Ramos (cell line): ENCODE data around the gene ABCG1.

ENCODE experiments used
- in situ Hi-C: fragments of 300-500 bp; cut with MboI; formaldehyde crosslinking; loops from one replicate; pipeline ENCODE4 v1.14.3; 2022; ENCODE audit warnings: low sequenced_read_pairs; ENCODE audit not compliant: unreplicated experiment

ABCG1 gene

DNA sequence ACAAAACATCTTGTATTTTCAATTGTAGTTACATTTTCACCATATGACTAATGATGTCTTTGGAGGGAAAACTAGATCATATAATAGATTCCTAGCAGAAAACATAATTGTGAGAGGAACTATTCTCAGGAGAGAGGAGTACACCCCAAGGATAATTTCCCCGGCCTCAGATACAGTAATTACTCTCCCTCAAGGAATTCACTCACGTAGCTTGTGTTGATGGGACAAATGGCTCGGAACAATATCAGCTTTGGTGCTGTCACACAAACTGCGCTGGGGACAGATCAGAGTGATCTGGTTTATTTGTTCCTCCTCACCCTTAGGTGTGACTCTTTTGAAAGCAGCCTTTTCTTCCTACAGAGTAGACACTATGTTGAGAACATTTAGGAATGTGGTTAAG lies 11.2 kb downstream of the ABCG1 start:
- in situ Hi-C loops: no loop called here

DNA sequence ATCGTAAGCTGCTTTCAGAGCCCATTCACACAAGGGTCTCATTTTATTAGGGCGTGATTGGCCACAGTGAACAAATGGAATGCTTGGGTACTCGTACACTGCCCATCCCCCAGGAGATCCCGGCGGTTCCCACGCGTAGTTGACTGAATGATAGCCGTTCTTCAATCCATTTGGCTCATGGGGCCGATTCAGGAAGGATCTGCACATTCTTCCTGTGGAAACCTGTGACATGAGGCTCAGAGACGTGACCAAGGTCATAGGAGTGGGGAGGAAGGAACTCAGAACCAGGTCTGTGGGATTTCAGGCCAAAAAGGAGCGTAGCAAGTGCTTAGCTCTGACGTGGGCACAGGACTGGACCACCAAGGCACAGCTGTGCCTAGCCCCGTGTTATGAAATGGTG lies 11.7 kb downstream of the ABCG1 start:
- in situ Hi-C loops: no loop called here

DNA sequence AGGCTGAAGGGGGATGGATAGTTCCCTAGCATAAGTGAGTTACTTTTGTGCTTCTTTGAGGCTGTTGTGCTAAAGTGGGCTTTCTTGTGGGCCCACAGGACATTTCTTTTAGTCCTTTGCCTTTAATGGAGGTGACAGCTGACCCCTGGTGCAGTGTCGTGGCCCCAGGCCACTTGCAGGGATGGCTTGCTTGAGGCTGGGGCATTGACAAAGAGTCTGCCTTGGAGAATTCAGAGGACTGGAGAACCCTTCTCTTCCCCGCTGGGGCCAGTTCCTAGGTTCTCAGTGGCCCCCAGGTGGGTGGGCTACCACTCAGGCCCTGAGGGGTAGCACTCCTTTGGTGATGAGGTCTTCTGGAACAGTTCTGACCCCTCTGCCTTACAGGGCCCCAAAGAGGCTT lies 12.8 kb downstream of the ABCG1 start:
- in situ Hi-C loops: no loop called here

DNA sequence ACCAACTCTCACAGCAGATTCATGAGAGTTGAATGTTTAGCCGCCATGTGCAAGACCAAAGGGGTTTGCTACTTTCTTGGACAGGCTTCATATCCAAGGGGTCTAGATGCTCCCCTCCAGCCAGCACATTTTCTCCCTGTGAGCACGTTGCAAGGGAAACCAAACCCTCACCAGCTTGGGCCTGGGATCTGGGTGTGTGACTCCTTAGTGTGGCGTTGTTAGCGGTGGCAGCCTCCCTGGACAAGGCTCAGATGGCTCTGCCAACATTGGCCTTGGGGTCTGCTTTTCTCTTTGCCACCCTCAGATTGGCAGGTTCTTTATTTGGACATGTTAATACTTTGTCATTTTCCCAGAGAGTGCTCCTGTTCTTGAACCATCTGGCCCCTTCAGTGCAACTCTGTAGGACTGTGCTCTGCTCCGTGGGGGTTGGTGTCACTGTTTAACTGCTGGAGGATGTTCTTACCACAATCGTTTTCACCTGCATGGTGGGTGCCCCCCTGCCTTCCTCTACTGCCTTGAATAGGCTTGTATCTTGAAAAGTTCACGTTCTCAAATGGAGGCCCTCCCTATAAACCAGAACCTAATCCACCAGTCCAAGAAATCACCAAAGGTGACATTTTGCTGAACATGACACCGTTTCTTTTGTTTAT lies 13.4 kb downstream of the ABCG1 start:
- in situ Hi-C loops: no loop called here

DNA sequence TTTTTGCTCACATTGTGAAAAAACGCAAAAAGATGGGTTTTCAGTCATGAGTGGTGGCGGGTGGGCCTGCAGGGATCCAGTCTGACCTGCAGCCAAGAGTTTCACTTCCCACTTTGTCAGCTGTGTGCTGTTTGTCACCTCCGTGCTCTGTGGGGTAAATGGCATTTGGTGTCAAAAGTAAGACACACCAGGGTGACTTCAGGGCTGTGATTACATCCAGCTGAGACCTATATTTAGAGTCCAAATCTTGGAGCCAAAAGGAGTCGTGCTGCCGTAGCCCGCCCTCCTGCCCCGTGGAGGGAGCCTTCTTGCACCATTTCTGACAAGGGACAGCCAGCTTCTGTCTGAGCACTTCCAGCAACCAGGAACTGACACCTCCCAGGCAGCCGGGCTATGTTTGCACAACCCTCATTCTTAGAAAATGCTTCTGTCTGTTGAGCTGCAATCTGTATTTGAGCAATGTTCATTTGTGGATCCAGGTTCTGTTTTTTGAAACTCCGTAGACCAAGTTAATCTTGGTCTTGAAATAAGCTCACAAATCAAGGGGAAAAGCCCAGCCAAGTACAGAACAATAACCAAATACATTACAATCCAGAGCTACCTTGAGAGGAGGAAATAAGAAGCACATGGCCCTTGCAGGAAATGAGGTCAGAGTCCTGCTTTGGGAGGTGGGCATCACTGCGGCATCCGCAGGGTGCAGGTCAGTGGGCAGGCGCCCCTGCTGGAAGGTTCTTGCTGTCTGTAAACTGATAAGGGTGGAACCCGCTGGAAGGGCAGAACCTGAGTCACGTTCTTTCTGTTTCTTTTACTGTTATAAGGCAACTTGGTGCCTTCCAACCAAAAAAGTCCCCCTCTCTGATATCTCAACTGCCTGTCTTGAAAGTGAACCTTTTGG lies 14.4 kb downstream of the ABCG1 start:
- in situ Hi-C loops: no loop called here

DNA sequence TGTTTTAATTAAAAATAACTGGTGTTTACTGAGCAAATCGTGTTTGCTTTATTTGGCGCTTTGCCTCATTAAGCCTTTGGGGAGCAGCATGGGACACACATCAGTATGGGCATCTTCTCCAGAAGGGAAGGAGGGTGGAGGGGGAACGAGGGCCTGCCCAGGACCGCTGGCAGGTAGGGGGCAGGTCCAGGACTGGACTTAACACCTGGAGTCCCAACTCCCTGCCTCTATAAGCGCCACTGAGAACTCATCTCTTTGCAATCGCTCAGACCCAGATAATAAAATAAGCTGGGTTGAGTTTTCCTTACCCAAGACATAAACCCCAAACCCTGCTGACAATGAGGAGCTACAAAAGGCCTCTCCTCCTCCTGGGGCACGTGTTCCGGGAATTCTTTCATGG lies 15.1 kb downstream of the ABCG1 start:
- in situ Hi-C loops: no loop called here

DNA sequence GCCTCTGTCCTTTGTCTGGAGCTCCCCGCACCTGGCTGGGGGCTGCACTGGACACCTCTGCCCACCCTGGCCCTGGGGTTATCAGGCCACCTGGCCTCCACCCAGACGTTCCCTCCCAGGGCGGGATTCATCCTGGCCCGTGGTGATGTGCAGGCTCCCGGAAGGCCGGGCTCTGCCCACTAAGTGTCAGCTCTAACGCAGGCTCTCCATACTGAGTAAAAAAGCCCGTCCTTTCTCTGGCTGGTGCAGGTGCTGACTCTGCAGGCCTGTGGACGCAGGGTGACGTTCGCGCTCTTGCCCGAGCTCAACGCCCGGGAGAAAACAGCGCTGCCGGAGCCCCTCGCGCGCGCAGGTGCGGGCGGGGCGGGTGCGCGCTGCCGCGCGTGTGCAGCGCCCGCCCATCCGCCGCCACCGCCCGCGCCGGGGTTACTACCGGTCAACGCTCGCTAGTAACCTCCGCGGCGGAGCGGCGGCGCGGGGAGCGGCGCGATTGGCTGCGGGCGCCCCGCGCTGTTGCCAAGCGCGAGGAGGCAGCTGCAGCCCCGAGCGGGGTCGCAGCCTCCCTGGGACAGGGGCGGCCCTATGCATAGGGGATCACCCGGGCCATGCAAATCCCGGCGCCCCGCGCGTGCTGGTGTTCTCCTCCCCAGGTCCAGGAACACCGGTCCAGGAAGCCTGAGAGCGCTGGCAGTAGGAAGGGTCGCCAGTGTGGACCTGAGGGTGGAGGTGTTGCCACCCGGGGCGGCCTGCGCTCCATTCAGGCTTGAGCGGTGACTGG lies 15.7 kb downstream of the ABCG1 start:
- in situ Hi-C loops: no loop called here

DNA sequence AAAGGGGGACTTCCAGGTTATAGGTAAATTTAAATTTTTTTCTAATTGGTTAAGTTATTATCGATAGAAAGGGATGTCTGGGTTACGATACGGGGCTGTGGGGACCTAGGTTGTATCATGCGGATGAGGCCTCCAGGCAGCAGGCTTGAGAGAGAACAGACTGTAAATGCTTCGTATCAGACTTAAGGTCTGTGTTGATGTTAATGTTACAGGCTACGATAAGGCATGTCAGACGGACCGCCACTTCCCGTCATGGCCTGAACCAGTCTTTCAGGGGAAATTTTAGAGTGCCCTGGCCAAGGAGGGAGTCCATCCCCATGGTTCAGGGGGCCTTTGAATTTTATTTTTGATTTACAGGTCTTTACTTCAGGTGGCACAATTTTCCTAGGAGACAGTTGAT lies 16.7 kb downstream of the ABCG1 start:
- in situ Hi-C loops: no loop called here

DNA sequence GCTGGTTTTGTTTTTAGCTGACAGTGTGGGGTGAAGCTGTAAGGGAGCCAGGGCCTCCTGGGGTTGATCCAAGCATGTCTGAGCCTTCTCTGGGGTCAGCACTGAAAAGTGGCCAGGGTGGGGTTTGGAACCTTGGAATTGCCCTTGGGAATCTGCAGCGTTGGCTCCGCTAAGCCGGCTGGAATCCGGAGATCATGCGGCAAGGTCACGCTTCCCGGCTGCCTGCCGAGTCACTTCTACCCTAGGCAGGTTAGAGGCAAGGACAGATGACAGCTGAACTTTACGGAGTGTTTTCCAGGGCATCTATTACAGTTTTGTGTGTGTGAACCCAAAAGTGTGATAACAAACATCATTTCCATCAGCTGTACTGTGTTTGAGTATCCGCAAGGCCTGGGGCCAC lies 17.1 kb downstream of the ABCG1 start:
- in situ Hi-C loops: no loop called here

DNA sequence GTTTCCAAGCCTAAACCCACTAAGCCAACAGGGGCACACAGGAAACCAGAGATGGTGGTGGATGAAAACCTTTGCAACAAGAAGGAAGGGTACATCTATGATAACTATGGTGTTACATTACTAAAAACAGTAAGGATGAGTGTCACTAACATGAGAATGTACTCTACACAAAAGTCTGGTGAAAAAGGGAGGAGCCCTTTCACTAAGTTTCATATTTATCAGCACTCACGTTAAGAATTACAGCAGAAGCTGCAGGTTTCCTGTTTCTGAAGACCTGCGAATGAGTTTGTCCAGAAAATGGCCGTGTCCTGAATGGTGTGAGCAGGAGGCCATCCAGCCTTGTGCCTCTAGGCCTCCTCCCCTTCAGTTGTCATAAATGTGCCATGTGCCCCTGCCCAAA lies 17.8 kb downstream of the ABCG1 start:
- in situ Hi-C loops: no loop called here

DNA sequence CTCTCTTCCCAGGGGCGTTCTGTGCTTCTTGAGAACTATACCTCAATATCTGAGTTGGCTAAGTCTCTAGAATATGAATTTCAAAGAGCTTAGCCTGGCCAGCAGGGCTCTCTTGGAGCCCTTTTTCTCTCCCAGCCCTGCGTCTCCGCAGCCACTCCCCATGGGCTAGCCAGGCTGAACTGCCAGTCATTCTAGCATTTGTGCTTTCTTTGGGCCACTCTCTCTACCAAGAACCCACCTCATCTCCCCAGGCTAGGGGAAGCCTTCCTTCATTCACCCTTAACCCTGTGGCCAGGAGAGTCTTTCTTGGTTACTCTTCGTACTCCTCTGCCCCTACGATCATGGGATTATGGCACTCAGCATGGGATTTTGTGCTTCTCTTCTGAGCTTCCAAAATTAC lies 18.2 kb downstream of the ABCG1 start:
- in situ Hi-C loops: no loop called here

DNA sequence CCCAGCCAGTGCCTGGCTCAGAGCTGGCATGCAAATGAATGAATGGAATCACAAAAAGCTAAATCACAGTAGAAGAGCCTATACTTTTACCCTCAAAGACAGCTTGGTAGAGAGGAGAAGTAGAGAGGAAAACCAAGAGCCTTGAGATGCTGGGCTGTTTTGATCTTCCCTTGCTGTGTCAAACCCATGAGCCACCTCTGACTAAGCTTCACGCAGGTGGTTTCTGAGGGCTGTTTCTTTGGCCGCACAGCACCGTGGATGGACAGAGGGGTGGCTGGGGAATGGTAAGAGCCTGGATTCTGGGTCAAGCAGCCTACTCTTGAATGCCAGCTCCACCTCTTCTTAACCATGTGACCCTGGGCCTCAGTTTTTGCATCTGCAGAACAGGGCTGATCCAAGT lies 18.6 kb downstream of the ABCG1 start:
- in situ Hi-C loops: no loop called here

DNA sequence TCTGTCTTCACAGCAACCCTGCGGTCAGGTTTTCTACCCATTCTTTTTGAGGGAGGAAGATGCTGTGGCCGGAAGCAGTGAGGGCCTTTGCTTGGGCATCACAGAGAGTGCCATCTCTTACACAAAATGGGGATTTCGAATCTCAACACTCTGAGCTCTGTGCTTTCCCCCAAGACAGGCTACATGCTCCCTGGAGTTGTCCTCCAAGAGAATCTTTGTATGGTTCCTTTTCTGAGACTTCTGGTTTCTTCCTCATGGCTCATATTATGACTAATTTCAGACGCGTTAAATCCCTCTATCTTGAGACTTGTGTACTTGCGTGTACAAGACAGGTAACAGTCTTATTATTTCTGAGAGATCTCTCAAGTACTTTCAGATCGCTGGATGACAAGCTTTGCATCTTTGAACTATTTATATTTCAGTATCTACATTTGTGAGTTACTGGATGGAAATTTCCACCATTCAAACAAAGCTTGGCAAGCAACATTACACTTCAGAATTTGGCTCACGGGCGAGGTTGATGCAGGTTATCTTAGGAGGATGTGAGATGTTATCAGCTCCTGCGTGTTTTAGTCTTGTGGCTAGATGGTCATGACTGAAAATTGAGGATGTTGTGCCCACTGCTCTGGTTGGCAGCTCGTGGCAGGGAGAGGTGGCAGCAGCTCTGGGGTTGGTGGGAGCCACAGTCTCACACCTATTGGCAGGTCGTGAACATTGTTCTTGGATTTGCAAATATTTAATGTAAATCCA lies 19.4 kb downstream of the ABCG1 start:
- in situ Hi-C loops: no loop called here

DNA sequence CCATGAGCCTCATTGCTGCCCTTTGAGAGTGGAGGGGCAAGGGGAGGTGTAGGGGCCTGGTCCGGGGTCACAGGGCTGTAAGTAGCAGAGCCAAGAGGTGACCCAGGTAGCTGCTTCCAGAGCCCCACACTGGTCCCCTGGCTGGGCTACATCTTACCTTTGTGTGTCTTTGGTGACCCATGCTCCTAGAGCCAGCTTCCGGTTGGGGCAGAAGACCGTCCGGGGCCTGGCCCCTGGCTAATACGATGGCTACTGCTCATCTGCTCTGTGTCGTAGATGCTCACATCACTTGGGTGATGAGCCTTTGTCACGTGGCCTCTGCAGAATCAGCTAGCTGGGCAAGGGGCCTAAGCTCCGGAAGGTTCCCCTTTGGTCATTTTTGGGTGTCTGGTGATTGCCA lies 20.6 kb downstream of the ABCG1 start:
- in situ Hi-C loops: no loop called here

DNA sequence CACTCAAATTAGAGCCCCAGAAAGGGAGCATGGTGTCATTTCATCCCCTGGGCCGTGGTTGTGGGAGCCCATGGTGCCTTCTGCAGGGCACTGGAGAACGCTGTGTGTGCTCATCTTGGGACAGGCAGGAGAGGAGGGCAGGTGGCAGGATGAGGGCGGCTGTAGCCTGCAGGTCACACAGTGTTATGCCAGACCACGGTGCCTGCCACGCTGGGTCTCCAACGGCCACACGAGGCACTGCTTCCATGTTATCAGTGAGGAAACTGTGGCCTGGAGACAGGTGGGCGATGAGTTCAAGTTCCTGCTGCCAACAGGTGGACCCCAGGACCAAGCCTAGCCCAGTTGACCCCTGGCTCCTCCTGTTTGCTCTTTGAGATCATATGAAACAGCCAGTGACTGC lies 21.0 kb downstream of the ABCG1 start:
- in situ Hi-C loops: no loop called here

DNA sequence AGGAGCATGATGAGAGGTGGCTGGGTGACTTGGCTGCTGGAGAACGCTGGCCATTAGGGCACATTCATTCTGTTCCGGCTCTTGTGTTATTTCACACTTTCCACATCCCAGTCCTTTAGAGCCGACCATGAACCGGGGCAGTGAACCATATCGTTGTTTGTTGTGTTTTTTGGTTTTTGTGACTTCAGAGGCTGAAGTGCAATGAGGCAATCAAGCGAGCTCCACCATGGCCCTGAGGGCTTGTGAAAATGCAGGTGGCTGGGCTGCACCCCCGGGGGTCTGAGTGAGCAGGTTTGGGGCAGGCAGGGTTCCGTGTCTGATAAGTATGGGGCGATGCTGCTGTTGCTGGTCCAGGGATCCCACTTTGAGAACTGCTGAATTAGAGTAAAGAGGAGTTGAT lies 23.7 kb downstream of the ABCG1 start:
- in situ Hi-C loops: no loop called here

DNA sequence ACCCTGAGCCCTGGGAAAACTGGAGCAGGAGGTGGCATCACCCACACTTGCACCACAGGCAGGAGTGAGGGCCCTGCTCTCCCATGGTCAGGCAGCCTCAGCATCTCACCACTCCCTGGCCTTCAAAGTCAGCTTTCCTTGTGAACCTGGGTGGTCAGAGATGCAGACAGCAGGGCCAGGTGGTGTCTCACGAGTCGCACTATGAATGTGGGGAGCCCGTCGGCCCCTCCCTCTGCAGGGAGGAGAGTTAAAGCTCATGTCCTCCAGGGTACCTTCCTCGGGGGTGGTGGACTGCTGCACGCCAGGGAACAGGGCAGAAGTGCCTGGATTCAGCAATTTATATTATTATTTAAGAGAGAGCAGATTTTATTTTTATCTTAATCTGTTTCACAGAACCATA lies 24.1 kb downstream of the ABCG1 start:
- in situ Hi-C loops: no loop called here

DNA sequence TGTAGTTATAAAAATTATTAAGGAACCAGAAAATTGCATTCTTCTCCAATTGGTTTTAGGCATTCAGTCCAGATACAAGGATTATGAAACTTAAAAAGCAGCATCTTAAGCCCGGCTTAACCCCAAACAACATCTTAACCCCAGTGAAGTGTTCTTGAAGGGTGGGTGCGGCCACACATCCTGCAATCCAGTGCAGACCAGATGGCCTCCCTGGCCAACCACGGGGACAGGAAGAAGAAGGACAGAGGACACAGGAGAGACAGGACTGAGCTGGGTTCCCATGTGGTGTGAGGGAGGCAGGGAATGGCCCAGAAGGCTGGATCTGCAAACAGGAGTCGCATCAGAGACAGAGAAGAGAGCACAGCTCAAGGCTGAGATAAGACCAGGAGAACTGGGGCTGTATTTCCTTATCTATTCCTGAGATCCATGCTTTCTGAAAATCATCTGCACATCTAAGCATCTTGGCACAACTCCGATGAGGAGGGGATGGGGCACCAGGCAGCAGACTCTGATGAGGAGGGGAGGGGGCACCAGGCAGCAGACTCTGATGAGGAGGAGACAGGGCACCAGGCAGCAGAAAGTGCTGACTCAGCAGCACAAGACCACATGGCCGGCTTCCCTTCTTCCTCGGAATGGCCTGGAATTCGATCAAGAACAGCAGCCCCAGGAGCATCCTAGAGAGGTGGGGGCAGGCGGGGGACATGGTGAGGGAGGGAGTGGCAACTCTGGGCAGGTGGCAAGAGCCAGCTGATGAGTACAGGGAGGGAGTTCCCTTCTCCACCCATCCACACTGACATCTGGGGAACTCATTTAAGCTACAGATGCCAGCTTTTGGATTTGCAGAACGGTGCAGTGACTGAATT lies 26.6 kb downstream of the ABCG1 start:
- in situ Hi-C loops: no loop called here

DNA sequence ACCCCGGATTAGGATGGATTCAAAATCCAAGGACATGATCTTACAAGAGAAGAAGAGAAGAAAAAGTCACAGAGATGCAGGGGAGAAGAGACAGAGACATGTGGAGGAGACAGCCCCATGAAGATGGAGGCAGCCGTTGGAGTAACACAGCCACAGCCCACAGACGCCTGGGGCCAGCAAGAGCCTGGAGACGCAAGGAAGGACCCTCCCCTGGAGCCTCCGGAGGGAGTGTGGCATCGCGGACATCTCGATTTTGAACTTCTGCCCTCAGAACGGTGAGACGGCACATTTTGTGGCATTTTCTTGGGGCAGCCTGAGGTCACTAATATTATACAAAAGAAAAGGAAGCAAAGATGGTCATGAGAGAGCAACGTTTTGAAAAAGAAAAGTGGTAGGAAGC lies 28.8 kb downstream of the ABCG1 start:
- in situ Hi-C loops: no loop called here

DNA sequence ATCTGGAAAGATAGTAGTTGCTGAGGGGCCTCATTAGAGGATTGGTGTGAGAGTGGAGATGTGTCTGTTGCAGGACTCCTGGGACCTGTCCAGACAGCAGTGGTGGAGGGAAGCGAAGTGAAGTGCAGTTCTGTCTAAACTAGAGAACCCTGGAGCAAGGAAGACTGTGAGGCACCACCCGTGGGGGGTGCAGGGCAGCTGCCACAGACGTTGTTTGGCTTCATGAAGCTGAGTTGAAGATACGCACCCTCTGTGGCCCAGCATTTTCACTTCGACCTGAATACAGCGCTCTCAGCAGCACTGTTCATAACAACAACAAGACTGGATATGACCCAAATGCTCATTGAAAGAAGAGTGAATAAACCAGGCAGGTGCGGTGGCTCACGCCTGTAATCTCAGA lies 29.3 kb downstream of the ABCG1 start:
- in situ Hi-C loops: no loop called here
